Measurements from ENCODE around the gene SH3BGRL.

DNA sequence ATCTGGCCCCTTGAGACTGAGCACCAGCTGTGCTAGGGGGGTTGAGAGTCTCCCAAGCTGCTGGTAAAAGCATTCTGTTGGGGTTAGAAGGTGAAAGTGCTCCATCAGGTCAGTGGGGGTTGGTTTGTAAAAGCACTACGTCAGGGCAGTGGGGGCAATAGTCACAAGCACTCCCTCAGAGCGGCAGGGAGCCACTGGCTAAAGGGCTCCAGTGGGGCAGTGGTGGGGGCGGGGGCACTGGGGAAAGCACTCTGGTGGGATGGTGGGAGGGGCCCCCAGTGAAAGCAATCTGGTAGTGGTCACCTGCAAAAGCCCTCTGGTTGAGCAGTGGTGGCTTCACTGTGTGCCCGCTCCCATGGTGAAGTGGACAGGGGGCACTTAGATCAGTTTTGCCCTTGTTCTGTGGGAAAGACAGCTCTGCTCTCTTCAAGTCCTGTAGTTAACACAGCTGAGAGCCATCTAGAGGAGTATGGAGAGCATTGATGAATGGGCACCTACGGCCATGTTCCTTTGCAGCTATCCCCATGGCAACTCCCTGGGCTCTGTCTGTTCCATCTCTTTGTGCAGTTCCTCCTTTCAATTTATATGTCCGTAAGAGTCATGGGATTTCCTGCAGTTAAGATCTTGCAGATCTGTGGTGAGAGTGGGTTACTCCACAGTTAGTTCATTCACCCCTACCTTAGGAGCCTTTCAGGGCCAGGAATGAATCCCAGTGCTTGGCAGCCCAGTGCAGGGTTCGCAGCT is 106.4 kb downstream of the SH3BGRL start:
- TF ChIP-seq GATA3 (IDR thresholded peaks at IDR 0.05; ENCODE audit: low read depth, low read length) (no peak), GATA2 (IDR thresholded peaks at IDR 0.05; ENCODE audit: low read depth, low read length) (no peak)
